ENCODE results near the gene CMIP. TPM values are rescaled to one million over a fixed set of nuclear protein-coding genes. Genes with fewer than 3 reads are reported as not detected.

CMIP gene
- total RNA-seq, 1 donor from 2014 or later, result 163 TPM

- H3K36me3 Mint-ChIP-seq (ENCODE audit: unreplicated experiment), result peaks cover 6% of the 10 kb centered on the region
Measured at GRCh38 chr16:81707411-81708265, 263.0 kb downstream of the CMIP start.

GRCh38 chr16:81708266-81709015, 263.8 kb downstream of the CMIP start:
- Mint-ChIP-seq H3K4me3 (ENCODE audit: unreplicated experiment) (no peak overlapping the region), H3K27ac (ENCODE audit: unreplicated experiment) (no peak overlapping the region), H3K4me1 (ENCODE audit: low read depth, unreplicated experiment) (peaks cover 22% of the 10 kb centered on the region), H3K9me3 (ENCODE audit: unreplicated experiment) (peaks cover 14% of the 10 kb centered on the region), H3K27me3 (ENCODE audit: unreplicated experiment) (peaks cover 2% of the 10 kb centered on the region), H3K36me3 (ENCODE audit: unreplicated experiment) (peaks cover 6% of the 10 kb centered on the region)
- DNase-seq, result no peak
- no peak for TF ChIP-seq CTCF (IDR thresholded peaks at IDR 0.05; ENCODE audit: partially characterized antibody, unreplicated experiment)

More at GRCh38 chr16:81707411-81708265, 263.0 kb downstream of the CMIP start:
- no peak overlapping the region for H3K4me3 Mint-ChIP-seq (ENCODE audit: unreplicated experiment)
- H3K27ac Mint-ChIP-seq (ENCODE audit: unreplicated experiment), result peak overlapping the region; percentile 56
- peaks cover 22% of the 10 kb centered on the region for H3K4me1 Mint-ChIP-seq (ENCODE audit: low read depth, unreplicated experiment)
- no peak for TF ChIP-seq CTCF (IDR thresholded peaks at IDR 0.05; ENCODE audit: partially characterized antibody, unreplicated experiment)
- peaks cover 12% of the 10 kb centered on the region for H3K9me3 Mint-ChIP-seq (ENCODE audit: unreplicated experiment)
- DNase-seq, result no peak
- H3K27me3 Mint-ChIP-seq (ENCODE audit: unreplicated experiment), result peaks cover 2% of the 10 kb centered on the region

GRCh38 chr16:81709016-81709900, 264.6 kb downstream of the CMIP start:
- H3K27ac Mint-ChIP-seq (ENCODE audit: unreplicated experiment), result no peak overlapping the region

GRCh38 chr16:81710044-81710443, 265.4 kb downstream of the CMIP start:
- Mint-ChIP-seq H3K36me3 (ENCODE audit: unreplicated experiment) (peaks cover 6% of the 10 kb centered on the region), H3K27me3 (ENCODE audit: unreplicated experiment) (peaks cover 2% of the 10 kb centered on the region), H3K4me3 (ENCODE audit: unreplicated experiment) (no peak overlapping the region), H3K9me3 (ENCODE audit: unreplicated experiment) (peaks cover 14% of the 10 kb centered on the region), H3K27ac (ENCODE audit: unreplicated experiment) (no peak overlapping the region), H3K4me1 (ENCODE audit: low read depth, unreplicated experiment) (peaks cover 22% of the 10 kb centered on the region)
- no peak for DNase-seq
- no peak for TF ChIP-seq CTCF (IDR thresholded peaks at IDR 0.05; ENCODE audit: partially characterized antibody, unreplicated experiment)

More at GRCh38 chr16:81709016-81709900, 264.6 kb downstream of the CMIP start:
- Mint-ChIP-seq H3K36me3 (ENCODE audit: unreplicated experiment) (peaks cover 6% of the 10 kb centered on the region), H3K27me3 (ENCODE audit: unreplicated experiment) (peaks cover 2% of the 10 kb centered on the region), H3K4me1 (ENCODE audit: low read depth, unreplicated experiment) (peaks cover 22% of the 10 kb centered on the region), H3K9me3 (ENCODE audit: unreplicated experiment) (peaks cover 14% of the 10 kb centered on the region), H3K4me3 (ENCODE audit: unreplicated experiment) (no peak overlapping the region)
- TF ChIP-seq CTCF (IDR thresholded peaks at IDR 0.05; ENCODE audit: partially characterized antibody, unreplicated experiment), result no peak
- DNase-seq, result no peak

Measured in glutamatergic neuron (in vitro differentiated cells).